GM12878 (cell line): ENCODE measurements around the gene FLOT1. TPM values are rescaled to one million over a fixed set of nuclear protein-coding genes. Genes with fewer than 3 reads are reported as not detected.

Source experiments
- CTCF ChIP-seq, 3 experiments: IDR thresholded peaks in 2 of 3; conservative IDR thresholded peaks in 1 of 3; 2 replicates each; pipeline ENCODE4 v1.5.1; 2011; ENCODE audit warnings: low read depth in 3 of 3, low read length in 3 of 3, mild to moderate bottlenecking in 3 of 3, control low read depth in 2 of 3, moderate library complexity in 2 of 3, inconsistent platforms in 1 of 3, mixed read lengths in 1 of 3; ENCODE audit not compliant: control insufficient read depth in 2 of 3, insufficient read depth in 1 of 3; ENCODE audit errors: extremely low read depth in 1 of 3
- DPF2 ChIP-seq: fragments of 450-650 bp; IDR thresholded peaks from 2 replicates; pipeline ENCODE4 v1.6.1; 2017; ENCODE audit warnings: mild to moderate bottlenecking
- E2F8 ChIP-seq: fragments of 450-650 bp; IDR thresholded peaks from 2 replicates; pipeline ENCODE4 v1.6.1; 2018; ENCODE audit warnings: mild to moderate bottlenecking, low read depth, moderate library complexity; ENCODE audit not compliant: partially characterized antibody
- HDGF ChIP-seq: fragments of 450-650 bp; IDR thresholded peaks from 2 replicates; pipeline ENCODE4 v1.6.1; 2016; ENCODE audit warnings: antibody characterized with exemption
- MLLT1 ChIP-seq: fragments of 450-650 bp; IDR thresholded peaks from 2 replicates; pipeline ENCODE4 v1.6.1; 2016; ENCODE audit warnings: mild to moderate bottlenecking
- NR2C1 ChIP-seq: fragments of 450-650 bp; IDR thresholded peaks from 2 replicates; pipeline ENCODE4 v1.6.1; 2017; ENCODE audit warnings: antibody characterized with exemption, mild to moderate bottlenecking, moderate library complexity
- REST ChIP-seq: IDR thresholded peaks from 2 replicates; pipeline ENCODE4 v1.6.1; 2012; ENCODE audit warnings: mild to moderate bottlenecking, low read depth, low read length
- SREBF2 ChIP-seq: IDR thresholded peaks from 2 replicates; pipeline ENCODE4 v1.6.1; 2012; ENCODE audit warnings: mild to moderate bottlenecking, low read length
- SUPT20H ChIP-seq: IDR thresholded peaks from 2 replicates; pipeline ENCODE4 v1.6.1; 2011; ENCODE audit warnings: low read depth, mild to moderate bottlenecking, low read length, moderate library complexity, borderline replicate concordance; ENCODE audit not compliant: control insufficient read depth
- TBL1XR1 ChIP-seq: IDR thresholded peaks from 2 replicates; pipeline ENCODE4 v1.6.1; 2012; ENCODE audit warnings: low read depth, low read length, improper control_type of control experiment
- ZBTB11 ChIP-seq: fragments of 450-650 bp; formaldehyde crosslinking; IDR thresholded peaks from 2 replicates; pipeline ENCODE4 v1.5.0; 2022; ENCODE audit warnings: mild to moderate bottlenecking, missing genetic modification characterization
- ZBTB33 ChIP-seq: fragments of 450-650 bp; IDR thresholded peaks from 2 replicates; pipeline ENCODE4 v1.6.1; 2017; ENCODE audit warnings: mild to moderate bottlenecking
- polyA plus RNA-seq, 11 experiments: library from polyadenylated mRNA; depleted of rRNA in 4 of 11; unstranded in 6 of 11; stranded (reverse) in 5 of 11; fragments of >200 nt; fragmentation: Nextera tagmentation in 4 of 11; fragmentation: Illumina TruSeq in 1 of 11; extraction: Ambion mirVana in 4 of 11; extraction: Trizol in 1 of 11; gene quantifications; 1 replicate in 1 of 11; 2 replicates in 10 of 11; pipeline versions ENCODE4 v1.2.1 to v1.2.3, GENCODE V29; 2011 to 2016; ENCODE audit warnings: inconsistent platforms in 2 of 11, missing spikeins in 2 of 11, low read depth in 1 of 11
- total RNA-seq, 4 experiments: library from RNA; depleted of rRNA in 3 of 4; stranded (reverse); fragments of >200 nt in 3 of 4; fragmentation: Illumina TruSeq in 1 of 4; extraction: Trizol in 1 of 4; gene quantifications; 2 replicates each; pipeline versions ENCODE4 v1.2.1 to v1.2.3, GENCODE V29; 2013 to 2021

The FLOT1 gene
- total and polyA plus RNA-seq, 10 of the 15 experiments (the other 5 are each of a cell fraction or from before 2014, with no cell fraction given), result 12.3 to 153 (median 112) TPM

- TF ChIP-seq ZBTB11 (CRISPR knock-in tag), result no peak
- TF ChIP-seq E2F8, result no peak
- TF ChIP-seq SUPT20H, result no peak
- TF ChIP-seq NR2C1, result peak; percentile 52
- no peak for TF ChIP-seq REST
- TF ChIP-seq DPF2, result peak; percentile 89
- peak; percentile 88 for TF ChIP-seq TBL1XR1
- 0 out of 2 replicates have a peak, but pooled peaks have one; percentile 12 for TF ChIP-seq ZBTB33
- peak; percentile 97 for TF ChIP-seq HDGF
- TF ChIP-seq CTCF (IDR thresholded peaks at IDR 0.05 in 2 of 3, conservative IDR thresholded peaks at IDR 0.05 in 1 of 3; ENCODE audit: control insufficient read depth in 2 of 3, extremely low read depth in 1 of 3, insufficient read depth in 1 of 3, low read depth in 3 of 3, low read length in 3 of 3), result no peak
- TF ChIP-seq SREBF2, result no peak
- peak; percentile 72 for TF ChIP-seq MLLT1
Observed at GRCh38 chr6:30686908-30687658, 55.4 kb downstream of the FLOT1 start (continued).
